T-helper 22 cell (primary cell): ENCODE data around the gene CTTN.
"Not testable (repeated sequence)": the region's sequence is repeated elsewhere in the genome, so short reads cannot be mapped to it uniquely, and the experiment has no call there.

Experiments
- DNase-seq: peaks from one replicate; pipeline ENCODE4 v3.0.0-alpha.2; 2020; ENCODE audit warnings: low read depth

The CTTN gene

DNA sequence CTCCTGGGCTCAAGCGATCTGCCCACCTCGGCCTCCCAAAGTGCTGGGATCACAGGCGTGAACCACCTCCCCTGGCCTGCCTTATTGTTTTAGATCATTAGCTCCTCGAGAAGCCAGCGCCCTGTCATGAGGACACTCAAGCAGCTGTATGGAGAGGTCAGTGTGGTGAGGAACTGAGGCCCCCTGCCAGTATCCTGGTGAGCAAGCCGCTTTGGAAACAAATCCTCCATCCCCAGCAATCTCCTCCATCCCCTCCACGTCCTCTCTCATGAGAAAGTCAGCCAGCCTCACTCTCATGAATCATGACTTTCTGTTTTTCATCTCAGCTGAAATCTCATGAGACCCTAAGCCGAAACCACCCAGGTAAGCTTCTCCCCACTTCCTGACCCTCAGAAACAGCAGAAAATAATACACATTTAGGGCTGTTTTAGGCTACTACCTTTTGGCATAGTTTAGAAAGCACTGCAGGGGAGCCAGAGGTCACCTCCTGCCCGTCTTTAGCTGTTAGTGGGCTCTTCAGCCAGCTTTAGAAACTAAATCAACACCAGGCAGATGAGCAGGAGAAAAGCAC, 56.0 kb downstream of the CTTN start:
- DNase-seq = no peak

DNA sequence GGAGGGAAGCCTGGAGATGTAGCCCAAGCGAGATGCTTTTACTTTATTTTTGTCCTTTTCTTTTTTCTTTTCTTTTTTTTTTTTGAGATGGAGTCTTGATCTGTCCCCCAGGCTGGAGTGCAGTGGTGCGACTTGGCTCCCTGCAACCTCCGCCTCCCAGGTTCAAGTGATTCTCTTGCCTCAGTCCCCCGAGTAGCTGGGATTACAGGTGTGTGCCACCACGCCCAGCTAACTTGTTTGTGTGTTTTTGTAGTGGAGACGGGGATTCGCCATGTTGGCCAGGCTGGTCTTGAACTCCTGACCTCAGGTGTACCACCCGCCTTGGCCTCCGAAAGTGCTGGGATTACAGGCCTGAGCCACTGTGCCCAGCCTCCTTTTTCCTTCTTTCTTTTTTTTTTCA, 56.5 kb downstream of the CTTN start:
- DNase-seq = not testable (repeated sequence)

- DNase-seq = no peak
These were observed 57.0 kb downstream of the CTTN start for GRCh38 chr11:70455354-70455753.

DNA sequence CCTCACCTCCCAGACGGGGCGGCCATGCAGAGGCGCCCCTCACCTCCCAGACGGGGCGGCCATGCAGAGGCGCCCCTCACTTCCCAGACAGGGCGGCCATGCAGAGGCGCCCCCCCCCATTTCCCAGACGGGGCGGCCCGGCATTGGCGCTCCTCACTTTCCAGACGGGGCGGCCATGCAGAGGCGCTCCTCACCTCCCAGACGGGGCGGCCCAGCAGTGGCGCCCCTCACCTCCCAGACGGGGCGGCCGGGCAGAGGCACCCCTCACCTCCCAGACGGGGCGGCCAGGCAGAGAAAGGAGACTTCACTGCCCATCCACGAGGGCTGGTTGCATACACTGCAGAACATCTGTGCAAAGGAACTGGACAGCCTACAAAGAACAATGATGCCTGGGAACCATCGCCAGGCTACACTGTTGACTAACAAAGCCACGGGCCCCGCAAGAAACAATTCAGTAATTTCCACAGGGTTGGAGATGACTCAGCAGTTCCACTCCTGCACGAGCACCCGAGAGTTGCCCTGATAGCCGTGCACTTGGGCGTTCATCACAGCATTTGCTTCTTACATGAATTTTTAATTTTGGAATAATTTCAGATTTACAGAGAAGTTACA, 58.7 kb downstream of the CTTN start:
- no peak for DNase-seq

DNA sequence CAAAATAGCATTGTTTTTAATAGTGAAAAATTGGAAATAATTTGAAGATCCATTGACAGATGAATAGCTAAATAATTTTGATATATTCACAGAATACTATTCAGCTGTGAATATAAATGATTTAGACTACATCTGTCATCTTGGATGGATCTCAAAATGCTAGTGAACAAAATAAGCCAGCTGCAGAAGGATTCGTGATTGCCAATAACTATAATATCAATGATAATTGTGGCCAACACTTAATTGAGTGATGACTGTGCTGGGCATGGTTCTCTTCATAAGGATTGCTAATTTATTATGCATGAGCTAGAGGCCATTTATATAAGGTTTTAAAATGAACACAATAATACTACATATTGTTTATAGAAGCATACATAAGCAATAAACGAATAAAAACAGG, 60.4 kb downstream of the CTTN start:
- DNase-seq = no peak

DNA sequence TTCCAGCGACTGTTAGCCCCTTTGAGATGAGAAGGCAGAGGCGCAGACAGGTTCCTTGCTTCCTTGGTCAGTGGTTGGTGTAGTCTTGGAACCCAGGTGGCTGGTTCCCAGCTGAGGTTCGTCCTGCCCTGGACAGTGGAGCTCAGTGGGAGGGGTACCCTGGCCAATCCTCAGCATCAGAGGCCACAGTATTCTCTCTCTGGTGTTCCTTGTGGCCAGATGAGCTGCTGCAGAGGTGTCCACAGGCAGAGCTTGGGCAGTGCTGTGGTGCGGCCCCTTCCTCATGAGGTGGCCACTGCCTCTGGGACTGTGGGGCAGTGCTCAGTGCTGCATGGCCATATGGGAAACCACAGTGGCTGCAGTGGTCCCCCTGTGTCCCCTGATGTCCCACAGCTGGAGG, 61.8 kb downstream of the CTTN start:
- DNase-seq = no peak

DNA sequence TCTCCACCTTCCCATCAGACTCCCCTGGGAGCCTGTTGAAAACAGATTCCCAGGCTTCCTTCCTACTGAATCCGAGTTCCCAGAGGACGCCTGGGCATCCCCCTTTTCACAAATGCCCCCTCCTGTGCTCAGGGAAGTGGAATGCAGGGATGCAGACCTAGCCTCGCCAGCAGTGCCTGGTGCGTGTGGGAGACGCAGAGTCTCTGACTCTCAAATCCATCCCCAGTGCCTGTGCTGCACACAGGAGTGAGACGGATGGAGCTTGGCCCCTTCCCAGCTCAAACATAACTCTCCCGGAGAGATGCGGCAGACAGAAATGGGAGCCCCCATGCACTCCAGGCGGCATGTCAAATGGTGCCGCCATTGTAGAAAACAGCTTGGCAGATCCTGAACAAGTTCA, 62.6 kb downstream of the CTTN start:
- DNase-seq = no peak

GRCh38 chr11:70462818-70463477, 64.6 kb downstream of the CTTN start:
- no peak for DNase-seq

GRCh38 chr11:70463478-70464255, 65.3 kb downstream of the CTTN start:
- no peak for DNase-seq

DNA sequence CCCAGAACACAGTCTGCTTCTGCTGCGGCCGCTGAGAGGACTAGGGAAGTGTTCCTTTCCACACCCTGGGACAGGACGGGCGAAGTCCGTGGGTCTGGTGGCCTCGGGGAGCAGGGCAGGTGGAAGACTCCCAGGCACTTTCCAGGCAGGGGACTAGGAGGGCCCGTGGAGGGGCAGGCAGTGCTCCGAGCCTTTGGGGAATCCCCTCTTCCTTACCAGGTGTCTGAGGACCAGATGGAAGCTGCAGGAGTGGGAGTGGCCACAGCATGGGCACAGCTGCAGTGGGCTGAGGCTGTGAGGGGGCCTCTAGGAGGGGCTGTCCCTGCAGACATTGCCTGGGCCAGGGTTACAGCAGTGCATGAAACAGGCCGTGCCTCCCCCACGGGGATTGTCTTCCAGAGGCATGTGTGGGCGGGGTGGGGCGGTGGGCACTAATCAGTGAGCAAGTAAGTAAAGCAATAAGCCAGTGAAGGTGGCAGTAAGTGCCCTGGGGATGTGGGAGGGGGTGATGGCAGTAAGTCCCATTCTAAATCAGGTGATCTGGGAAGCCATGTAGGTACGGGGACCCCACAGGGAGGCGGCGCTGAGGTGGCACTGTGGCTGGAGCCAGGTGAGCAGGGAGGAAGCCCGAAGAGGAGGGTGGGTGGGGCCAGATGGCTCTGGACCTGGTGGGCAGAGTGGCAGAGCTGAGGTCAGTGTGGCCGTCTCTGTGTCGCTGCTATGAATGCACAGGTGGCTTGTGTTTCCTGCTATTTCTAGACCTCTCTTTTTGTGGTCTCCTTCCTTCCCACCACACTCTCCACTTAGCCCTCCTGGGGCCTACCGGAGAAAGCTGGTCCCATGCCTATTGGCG, 66.4 kb downstream of the CTTN start:
- DNase-seq = no peak

GRCh38 chr11:70466154-70466553, 67.8 kb downstream of the CTTN start:
- DNase-seq = no peak

DNA sequence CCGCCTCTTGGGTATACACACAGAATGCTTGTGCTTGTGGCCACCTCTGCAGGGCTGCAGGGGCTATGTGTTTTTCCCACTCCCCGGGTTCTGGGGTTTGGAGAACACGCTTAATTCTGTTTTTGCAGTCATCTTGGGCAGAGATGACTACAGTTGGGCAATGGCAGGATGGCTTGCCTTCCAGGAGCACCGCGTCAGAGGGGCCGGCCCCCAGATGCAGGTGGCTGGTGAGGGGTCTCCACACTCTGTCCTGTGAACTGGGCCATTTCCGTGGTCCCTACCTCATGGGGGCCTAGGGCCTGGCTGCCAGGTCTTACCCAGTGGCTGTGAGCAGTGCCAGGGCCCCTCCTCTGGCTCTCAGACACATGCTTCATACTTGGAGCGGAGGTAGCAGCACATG, 68.3 kb downstream of the CTTN start:
- DNase-seq = no peak

- DNase-seq = no peak
These were observed 69.1 kb downstream of the CTTN start for GRCh38 chr11:70467201-70468085.

DNA sequence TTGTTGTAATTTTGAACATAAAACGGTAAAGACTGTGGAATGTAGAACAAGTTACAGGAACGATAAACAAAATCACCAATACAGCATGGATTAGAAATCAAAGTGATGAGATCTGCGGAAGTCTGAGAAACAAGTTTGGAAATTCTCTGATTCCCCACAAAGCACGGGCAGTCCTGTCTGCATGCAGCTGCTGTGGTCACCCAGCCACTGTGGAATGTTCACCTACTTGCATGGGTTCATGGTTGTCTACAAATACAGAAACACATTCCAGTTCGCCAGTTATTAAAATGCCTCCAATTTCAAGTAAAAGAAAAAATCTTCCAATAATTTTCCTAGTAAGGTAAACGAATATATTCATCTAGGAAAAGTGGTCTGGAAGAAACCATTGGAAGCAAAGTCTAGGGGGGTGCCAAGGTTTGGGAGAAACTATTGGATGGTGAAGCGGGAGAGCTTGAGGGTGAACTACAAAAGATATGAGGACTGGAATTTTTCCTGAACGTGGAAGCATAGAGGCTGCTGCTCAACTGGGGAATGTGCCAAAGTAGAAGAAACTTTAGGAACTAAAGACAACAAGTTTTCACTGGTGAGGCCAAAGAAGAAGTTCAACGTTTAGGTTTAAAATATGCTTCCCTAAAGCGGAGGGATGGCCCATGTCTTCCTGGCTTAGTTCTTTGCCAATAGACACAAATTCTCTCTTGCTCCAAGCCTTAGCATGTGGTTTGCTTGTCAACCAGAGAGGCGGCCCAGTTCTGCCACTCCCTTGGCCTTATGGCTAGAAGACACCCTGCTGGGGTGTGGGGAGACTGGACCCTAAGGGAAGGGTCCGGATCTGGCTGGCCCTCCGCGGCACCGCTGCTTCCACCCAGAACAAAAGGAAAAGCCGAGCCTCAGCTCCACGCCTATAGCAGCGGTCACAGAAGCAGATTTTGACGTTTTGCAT, 70.2 kb downstream of the CTTN start:
- no peak for DNase-seq

DNA sequence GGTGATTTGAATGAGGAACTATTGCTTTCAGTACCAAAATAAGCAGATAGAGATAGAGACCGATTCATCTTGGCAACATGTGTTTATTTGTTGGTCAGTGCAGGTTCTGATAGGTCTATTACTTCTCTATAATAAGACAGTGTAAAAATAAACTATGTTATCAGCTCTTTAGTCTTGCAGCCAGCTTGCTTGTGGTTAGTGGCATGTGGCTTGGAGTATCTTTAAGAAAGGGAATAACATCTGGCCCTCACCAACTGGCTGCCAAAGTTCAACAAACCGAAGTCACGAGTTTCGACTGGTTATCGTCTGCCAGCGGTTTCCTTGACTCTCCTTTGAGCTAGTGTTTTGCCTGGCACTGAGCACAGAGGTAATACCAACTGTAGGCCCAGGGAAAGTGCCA, 71.8 kb downstream of the CTTN start:
- no peak for DNase-seq

DNA sequence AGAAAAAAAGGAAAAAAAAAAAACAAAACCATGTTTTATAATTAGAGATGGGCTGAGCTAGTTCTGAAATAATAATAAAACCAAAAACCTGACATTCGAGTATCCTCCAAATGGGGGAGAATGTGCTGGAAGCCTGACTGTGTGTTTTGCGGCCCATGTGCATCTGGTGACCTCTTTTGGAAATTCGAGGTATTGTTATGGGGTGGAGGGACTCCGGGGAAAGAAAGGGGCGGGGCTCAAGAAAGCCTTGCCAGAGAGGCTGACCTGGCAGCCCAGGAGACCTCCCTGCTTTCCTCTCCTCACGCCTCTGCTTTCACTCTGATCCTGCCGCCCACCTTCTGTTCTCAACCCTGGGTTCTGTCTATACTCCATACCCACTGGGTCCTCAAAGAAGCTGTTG, 72.9 kb downstream of the CTTN start:
- no peak for DNase-seq

GRCh38 chr11:70472240-70472639, 73.9 kb downstream of the CTTN start:
- no peak for DNase-seq

DNA sequence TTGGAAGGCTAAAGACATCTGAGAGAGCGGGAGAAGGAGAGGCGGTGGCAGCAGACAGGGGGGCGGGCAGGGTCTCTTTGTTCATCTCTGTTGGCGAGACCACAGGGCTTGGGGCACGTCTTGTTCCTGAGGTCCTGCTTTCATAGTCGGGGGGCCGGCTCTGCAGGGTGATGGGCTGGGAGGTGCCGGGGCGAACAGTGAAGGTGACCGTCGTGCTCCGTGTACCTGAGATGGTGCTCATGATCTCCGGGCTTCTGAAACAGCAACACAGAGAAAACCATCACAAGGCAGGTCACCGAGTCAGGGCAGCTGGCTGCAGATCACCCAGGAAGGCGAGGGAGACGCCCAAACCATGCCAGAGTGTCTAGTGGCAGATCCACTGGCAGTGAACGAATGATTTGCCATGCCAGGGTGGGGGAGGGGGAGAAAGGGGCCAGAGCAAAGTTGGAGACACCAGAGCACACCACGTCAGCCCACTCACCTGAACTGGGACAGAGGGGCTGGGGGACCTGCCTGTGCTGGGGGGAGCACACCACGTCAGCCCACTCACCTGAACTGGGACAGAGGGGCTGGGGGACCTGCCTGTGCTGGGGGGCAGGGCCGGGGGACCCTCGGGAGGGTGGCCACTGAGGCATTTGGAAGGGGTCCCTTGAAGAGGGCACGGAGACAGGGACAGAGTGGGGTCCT, 75.0 kb downstream of the CTTN start:
- DNase-seq = no peak
